Astrocyte of the hippocampus (primary cell): ENCODE results near the gene ABCF2.
A peak's percentile ranks its signal among the peaks of the same experiment; 100 is the strongest.

ENCODE experiments used
- DNase-seq: peaks from one replicate; pipeline ENCODE4 v3.0.0; 2011; ENCODE audit warnings: low read depth, low spot score

ABCF2 gene

DNA sequence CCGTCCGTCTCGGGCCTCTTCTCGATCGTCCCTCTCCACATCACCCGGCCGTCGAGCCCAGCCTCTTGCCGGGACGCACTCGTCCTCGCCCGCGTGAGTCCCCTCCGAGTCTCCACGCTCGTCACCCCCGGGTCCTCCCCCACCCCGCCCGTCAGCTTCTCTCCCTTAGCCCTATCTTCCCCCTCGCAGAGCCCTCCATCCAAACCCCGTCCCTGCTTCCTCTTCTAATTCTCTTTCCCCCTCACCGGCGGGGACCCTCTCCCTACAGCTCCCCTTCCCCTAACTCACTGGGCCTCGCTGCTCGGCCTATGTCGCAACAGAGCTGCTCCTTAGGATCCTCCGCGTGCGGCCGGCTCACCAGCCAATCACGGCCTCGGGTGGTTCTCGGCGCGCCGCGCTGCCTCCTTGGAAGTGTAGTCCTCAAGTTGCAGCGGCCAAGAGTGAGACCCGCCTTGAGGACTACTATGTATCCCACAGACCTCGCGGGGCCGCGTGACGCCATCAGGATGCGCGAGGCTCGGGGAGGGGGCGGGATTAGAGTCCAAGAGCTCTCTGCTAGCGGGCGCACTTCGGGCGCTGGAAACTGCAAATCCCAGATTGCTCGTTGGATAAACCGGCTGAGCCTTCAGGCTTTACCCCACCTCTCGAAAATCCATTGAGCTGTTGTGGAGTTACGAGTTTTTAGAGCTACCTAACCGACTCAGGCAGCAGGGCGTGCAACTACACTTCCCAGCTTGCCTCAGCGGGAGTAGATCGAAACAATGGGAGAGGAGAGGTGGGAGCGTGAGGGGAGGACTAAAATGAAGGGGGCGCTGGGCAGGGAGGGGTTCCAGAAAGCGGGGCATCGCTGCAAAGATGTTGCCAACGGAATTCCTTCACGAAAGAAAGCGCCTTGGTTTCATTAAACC, at the start of gene ABCF2:
Gene ABCF2 (minus strand): TSS at position 331 of the 908 bp plus-strand sequence. CDS start 747 bp downstream, outside the sequence.
- peak; percentile 100 for DNase-seq

DNA sequence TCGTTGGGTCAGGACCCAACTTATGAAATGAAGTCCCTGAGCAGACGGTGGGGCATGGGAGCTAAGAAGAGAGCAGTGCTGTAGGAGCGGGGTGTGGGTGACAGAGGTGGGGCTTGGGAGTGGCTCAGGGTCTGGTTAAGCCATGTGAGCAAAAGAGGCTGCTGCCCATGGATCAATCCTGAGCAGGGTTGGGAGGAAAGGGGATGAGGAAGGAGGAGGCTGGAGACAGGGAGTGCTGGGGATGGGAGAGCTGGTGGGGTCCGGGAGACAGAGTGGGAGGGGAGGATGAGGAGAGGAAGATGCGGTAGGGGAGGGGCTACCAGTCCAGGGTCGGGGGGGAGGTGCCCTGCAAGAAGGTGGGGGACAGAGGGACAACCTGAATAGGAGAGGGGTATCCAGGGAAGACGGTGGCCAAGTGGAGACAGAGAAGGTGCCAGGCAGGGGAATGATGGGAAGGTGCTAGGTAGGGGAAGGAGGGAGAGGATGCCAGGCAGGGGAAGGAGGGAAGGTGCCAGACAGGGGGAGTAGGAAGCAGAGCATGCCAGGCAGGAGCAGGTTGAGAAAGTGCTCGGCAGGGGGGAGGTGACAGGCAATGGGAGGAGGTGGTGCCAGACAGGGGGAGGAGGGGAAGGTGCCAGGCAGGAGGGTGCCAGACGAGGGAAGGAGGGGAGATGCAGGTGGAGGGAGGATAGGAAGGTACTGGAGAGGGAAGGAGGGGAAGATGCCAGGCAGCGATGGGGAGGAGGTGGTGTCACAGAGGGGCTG, 49.0 kb upstream of the ABCF2 start:
- no peak for DNase-seq

DNA sequence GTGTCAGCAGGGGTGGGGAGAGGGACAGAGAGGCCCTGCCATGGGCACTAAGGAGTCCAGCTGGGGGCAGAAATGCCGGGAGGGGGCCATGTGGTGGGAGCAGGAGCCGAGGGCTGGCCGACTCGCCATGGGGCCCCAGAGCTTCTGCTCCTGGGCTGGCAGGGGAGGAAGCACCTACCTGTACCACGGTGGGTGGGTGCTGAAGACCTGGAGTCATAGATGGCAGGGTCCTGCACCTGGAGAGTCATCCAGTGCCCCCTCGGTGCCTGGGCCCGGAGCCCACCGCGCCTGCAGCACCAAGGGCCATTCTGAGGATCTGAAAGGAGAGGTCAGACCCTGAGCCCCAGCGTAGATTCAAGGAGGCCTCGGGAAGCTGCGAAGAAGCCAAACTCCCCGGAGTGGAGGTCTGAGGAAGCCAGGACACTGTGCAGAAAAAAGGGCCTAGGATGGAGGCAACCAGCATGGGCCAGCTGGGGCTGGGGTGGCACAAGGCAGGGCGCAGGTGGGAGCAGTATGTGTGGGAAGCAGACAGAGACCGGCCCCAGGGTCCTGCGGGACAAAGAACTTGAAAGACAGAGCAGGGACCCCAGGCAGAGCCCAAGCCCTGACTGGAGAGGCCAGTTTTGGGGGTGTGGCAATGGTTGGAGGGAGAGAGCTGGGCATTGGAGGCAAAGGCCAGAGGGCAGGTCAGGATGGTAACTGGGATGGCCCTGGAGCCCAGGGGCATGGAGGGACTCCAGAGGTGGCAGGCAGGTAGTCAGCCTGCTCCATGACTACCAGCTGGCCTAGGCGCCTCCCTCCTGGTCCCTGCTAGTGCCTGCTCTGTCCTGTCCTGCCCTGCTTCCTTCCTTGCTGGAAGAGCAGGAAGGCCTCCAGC, 48.2 kb upstream of the ABCF2 start:
- DNase-seq = no peak

DNA sequence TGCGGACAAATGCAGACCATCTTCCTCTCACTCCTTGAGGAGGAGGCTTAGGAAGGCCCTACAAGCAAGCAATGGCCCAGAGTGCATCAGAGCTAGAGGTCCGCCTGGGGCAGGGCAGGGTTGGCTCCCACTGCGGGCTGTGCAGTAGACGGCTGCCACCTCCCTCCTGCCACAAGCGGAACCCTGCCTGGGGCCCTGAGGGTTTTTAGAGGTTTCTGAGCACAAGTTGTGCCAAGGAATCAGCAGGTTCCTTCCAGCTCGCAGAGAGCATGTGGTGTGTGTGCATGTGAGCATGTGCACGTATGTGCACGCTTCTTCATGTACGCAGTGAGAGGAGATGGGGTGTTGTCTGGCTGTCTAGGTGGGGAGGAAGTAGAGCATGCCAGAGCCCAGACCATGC, 47.4 kb upstream of the ABCF2 start:
- DNase-seq = no peak

DNA sequence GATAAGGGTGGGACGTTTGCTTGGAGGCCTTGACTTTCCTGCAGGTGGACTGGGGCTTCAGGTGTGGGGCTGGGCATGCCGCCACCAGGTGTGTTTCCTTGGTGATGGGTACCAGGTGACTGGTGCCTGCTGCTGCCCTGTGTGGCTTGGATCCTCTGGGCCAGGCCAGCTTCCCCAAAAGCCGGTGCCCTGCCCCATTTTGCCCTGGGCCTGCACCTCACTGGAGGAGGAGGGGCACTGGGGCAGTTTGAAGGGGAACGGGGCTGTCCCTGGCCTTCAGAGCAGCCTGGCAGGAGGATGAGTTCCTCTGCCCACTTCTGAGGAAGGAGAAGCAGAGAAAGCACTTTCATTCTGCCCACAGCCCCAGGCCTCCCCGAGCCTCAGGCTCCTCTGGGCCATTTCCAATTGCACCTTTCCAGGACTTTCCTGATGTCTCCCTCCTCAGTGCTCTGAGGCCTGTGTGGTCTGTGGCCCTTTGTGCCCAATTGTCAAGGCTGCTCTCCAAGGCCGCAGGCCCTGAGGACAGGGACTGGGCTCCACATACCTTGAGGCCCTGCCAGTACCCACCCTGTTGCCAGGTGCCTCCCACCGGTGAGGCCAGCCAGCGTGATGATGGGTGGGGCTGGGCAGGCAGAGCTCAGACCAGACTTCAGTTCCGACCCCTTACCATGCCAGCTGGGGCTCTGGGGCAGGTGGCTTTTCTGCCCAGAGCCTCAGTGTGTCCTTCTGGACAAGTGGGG, 46.8 kb upstream of the ABCF2 start:
- DNase-seq = no peak

DNA sequence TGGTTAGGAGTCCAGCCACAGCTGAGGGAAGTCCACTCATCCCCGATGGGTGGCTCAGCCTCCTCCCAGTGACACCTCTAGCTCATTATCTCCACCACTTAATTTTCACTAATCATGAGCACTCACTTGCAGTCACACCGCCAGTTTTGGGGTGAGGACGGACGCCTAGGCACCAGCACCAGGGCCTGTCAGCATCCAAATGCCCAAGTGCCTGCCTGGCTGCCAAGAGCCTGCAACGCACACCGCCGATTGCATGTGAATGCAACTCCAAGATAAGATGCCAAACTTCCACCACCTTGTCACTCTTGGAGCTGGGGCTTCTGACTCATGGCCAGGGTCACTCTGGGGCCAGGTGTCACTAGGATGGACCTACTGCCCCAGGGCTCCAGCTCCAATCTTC, 45.9 kb upstream of the ABCF2 start:
- DNase-seq = no peak

DNA sequence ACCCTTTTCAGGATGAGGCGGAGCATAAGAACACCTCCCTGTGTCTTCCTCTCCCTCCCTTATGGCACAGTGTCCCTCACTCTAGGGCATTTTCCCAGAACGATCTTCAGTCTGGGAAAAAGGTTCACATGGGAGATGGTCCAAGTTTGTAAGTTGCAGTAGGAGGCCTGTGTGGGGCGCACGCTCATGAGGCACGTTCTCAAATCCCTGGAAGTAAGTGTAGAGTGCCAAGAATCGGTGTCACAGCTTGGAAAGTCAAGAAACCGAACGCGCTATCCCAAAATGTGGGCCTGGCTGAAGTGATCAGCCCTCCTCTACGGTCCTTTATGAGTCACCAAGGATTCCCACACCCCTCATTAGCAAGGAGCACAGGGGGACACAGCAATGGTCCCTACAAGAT, 45.4 kb upstream of the ABCF2 start:
- no peak for DNase-seq

DNA sequence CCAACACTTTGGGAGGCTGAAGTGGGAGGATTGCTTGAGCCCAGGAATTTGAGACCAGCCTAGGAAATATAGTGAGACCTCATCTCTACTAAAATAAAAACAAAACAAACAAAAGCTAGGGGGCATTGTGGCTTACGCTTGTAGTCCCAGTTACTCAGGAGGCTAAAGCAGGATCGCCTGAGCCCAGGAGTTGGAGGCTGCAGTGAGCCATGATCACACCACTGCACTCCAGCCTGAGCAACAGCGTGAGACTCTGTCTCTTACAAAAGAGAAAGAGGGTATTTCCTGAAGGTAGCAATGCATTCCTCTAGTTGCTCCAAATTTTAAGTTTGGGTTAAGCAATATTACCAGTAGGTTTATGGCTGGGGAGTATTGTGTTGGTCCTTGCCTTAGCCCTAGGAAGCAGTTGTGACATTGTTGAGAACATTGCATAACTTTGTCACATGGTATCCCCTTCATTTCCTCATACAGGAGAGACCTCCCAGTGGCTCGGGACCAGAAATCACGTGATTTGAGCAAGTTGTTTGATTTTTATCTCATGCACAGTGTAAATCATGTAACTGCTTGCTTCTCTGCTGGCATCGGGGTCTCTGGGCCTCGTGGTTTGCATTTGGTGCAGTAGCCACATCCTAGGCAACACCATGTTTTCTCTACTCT, 44.8 kb upstream of the ABCF2 start:
- DNase-seq = no peak

DNA sequence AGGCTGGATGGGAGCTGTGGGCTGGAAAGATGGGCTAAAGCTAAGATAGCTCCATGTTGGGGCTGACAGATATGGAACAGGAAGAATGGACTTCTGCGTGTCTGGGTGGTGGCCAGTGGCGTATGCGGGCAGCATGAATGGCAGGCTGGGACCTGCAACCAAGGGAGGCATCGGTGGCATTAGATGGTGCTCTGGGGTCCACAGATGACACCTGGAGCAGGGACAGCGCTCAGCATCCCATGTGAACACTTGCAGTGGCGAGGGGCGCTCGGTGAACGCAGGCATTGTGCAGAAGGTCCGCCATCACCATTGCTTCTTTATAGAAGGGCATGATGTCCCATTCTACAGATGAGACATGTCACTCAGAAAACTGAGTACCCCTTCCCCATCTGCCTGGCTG, 42.5 kb upstream of the ABCF2 start:
- no peak for DNase-seq

DNA sequence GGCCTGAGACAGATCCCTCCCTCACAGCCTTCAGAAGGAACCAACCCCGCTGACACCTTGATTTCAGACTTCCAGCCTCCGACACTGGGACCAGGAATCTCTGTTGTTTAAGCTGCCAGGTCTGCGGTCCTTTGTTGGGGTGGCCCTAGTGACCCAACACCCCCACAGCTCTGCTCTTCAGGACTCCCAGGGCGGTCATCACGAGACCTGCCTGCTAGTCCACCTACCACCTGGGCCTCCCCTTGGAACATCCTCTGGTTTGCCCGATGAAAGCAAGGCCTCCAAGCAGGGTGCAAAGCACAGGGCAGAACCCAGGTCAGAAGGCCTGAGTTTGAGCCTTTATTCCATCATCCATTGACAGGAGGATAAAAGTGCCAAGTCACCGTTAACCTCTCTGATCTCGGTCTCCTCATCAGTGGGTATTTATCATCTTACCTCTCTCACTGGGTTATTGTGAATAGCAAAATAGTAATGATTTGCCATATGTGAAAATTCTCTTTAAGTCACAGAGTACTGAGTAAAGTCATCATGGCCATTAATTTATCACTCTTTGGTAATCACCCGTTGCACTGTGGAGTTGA, 38.4 kb upstream of the ABCF2 start:
- no peak for DNase-seq

DNA sequence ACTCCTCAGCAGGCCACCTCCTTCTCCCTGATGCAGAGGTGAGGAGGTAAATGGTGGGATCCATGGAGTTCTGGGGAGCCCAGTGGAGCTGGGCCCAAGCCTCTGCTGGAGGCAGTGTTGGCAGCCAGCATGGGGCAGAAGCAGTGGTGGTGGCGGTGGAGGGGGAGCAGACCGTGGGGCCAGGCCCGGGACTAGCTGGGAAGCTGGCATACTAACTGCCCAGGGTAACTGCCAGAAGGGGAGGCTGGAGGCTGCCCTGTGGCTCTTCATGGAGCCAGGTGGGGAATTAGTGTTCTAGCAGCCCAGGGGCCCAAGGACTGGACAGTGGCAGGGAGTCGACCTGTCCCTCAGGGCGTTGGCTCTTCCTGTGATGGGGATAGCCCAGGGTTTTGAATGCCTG, 37.6 kb upstream of the ABCF2 start:
- no peak for DNase-seq

DNA sequence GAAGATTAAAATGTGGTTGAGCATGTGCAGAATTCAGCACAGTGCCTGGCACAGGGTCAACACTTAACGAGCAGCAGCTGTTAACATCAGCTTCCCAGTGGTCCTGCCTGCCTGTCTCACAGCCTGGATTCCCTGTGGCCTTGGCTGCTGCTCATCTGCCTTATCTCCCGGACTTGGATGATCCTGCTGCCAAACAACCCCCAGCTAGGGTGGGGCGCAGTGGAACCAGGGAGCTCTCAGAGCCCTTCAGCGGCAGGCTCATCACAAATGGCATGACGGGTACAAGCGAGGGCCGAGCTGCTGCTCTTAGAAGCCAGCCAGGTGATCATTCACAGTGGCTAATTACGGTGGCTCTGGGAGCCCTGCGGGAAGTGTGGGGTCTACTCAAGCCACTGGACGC, 34.5 kb upstream of the ABCF2 start:
- DNase-seq = no peak

DNA sequence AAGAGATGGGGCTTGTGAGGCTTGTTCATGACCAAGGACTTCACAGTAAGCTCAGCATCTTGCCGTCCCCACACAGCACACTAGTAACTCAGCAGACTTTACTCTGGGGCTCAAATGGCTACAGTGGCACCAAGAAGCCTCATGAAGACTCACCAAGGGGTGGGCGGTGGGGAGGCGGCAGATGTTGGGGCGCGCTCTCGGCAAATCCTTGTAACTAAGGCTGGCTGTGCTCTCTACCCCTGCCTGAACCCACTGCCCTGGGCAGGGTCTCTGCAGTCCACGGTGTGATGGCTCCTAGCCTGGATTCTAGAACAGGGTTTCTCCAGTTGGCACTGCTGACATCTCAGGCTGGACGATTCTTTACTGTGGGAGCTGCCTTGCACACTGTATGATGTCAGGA, 33.9 kb upstream of the ABCF2 start:
- DNase-seq = no peak

DNA sequence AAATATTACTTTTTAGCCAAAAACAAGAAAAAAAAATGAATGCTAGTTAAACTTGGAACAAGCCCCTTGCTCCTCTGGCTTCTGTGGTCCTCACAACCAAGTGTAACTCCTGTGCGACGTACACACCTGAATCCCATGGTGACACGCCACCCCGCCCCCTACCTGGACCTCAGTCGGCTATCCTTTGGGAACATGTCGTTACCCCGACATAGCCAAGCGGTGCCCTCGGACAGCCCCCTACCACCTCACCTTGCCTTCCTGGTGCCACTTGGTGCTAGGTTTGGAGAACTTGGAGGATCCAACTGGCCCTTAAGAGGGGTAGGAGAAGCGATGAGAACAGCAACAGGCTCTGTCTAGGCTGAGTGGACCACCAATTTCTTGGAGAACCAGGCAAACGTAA, 33.5 kb upstream of the ABCF2 start:
- no peak for DNase-seq

DNA sequence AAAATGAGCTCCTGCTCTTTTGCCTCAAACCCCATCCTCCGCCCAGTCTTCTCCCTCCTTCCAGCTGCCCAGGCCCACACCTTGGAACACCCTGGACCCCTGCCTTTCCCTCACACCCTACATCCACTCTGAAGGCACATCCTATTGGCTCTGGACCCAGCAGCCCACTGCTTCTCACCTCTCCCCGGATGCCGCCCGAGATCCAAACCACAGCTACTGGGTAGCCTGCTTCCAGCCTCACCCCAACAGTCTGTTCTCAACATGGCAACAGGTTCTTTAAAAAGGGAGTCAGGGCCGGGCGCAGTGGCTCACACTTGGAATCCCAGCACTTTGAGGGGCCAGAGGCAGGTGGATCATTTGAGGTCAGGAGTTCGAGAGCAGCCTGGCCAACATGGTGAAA, 31.0 kb upstream of the ABCF2 start:
- DNase-seq = no peak

DNA sequence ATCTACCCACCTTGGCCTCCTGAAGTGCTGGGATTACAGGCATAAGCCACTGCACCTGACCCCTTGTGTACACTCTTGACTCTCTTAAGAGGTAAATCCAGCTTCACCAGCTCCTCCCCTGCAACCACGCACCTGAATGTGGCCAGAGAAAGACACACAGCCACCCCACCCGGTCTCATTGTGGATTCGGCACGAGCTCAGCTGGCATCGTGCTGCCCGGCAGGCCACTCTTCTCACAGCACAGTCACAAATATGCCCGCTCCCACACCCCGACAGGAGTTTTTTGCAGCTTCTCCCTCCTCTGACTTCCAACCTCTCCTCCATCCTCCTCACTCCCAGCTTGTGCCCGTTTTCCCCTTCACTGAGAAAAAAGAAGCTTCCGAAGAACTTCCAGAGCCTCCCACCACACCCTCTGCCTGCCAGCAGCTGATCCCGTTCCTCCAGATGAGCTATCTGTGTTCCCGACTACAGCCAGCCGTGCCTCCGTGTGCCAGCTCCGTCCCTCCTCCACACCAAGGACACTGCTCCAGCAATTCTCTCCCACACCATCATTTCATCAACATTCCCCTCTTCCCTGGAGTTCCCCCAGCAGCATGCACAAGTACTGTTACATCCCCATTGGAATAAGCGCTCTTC, 29.5 kb upstream of the ABCF2 start:
- DNase-seq = no peak

DNA sequence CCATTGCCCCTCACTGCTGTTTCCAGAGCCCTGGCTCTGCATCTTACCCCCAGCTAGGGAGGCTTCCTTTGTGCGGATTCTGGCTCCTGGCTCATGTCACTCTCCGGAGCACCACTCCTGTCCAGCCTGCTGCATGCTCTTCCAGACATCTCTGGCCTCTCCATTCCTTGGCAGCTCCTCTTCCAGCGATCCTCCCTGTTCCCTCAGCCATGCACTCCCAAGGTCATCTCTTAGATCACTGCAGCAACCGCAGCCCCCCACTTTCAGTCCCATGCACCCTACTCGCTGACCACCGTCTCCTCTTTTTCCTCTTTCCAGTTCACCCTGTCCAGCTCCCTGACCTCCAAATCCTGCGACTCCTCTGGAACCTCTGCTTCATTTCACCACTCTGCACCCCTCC, 28.4 kb upstream of the ABCF2 start:
- no peak for DNase-seq

DNA sequence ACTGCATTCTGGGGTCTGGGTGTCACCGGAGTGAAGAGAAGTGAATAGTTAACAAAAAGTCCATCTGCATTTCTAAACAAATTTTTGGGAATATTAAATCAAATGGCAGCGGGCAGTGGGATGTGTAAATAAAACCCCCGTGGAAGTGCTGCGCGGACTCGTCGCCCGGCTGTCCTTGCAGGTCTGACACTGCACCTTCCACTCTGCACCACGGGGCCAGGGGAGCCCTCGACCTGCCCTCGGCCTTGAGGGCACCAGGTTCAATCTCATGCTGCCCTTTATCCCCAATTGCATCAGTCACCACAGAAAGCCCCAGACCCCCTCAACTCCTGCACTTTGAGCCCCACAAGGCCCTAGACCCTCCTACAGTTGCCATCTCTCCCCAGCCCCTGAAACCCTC, 27.8 kb upstream of the ABCF2 start:
- DNase-seq = no peak

DNA sequence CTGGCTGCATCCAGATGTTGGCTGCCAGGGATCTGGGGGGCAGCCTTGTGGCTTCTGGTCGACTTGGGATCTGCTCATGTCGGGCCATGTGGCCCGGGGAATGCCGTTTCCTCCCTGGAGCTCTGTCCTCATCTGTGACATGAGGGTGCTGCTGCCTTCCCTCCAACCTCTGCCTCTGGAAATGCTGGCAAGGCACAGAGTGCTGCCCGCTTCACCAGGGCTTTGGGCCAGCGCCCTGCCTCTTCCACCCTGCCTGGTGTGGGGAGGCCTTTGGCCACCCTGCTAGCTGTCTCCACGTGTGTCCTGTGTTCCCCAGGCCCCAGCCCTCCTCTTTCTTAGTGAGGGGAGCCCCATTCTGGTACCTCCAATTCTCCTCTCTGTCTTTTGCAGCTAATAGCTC, 27.3 kb upstream of the ABCF2 start:
- no peak for DNase-seq
